LNCAP (cell line): ENCODE results near the gene PTPRN2.

ENCODE experiments used
- CTCF ChIP-seq: fragments of 450-650 bp; IDR thresholded peaks from 2 replicates; pipeline ENCODE4 v1.5.1; 2017; ENCODE audit warnings: mild to moderate bottlenecking

Gene PTPRN2

GRCh38 chr7:158274996-158275395 is 312.6 kb downstream of the PTPRN2 start:
- no peak for TF ChIP-seq CTCF

GRCh38 chr7:158274404-158274811 is 313.2 kb downstream of the PTPRN2 start:
- TF ChIP-seq CTCF: no peak

GRCh38 chr7:158273138-158273651 is 314.4 kb downstream of the PTPRN2 start:
- TF ChIP-seq CTCF: no peak

GRCh38 chr7:158272509-158273137 is 315.0 kb downstream of the PTPRN2 start:
- TF ChIP-seq CTCF: no peak

- no peak for TF ChIP-seq CTCF
Measured at GRCh38 chr7:158272091-158272490, 315.5 kb downstream of the PTPRN2 start.

GRCh38 chr7:158271646-158272045 is 316.0 kb downstream of the PTPRN2 start:
- no peak for TF ChIP-seq CTCF

GRCh38 chr7:158270856-158271413 is 316.7 kb downstream of the PTPRN2 start:
- TF ChIP-seq CTCF: no peak
